ENCODE data around the gene ARHGEF1.
A peak's percentile ranks its signal among the peaks of the same experiment; 100 is the strongest.

Gene ARHGEF1, protein sequence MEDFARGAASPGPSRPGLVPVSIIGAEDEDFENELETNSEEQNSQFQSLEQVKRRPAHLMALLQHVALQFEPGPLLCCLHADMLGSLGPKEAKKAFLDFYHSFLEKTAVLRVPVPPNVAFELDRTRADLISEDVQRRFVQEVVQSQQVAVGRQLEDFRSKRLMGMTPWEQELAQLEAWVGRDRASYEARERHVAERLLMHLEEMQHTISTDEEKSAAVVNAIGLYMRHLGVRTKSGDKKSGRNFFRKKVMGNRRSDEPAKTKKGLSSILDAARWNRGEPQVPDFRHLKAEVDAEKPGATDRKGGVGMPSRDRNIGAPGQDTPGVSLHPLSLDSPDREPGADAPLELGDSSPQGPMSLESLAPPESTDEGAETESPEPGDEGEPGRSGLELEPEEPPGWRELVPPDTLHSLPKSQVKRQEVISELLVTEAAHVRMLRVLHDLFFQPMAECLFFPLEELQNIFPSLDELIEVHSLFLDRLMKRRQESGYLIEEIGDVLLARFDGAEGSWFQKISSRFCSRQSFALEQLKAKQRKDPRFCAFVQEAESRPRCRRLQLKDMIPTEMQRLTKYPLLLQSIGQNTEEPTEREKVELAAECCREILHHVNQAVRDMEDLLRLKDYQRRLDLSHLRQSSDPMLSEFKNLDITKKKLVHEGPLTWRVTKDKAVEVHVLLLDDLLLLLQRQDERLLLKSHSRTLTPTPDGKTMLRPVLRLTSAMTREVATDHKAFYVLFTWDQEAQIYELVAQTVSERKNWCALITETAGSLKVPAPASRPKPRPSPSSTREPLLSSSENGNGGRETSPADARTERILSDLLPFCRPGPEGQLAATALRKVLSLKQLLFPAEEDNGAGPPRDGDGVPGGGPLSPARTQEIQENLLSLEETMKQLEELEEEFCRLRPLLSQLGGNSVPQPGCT

DNA sequence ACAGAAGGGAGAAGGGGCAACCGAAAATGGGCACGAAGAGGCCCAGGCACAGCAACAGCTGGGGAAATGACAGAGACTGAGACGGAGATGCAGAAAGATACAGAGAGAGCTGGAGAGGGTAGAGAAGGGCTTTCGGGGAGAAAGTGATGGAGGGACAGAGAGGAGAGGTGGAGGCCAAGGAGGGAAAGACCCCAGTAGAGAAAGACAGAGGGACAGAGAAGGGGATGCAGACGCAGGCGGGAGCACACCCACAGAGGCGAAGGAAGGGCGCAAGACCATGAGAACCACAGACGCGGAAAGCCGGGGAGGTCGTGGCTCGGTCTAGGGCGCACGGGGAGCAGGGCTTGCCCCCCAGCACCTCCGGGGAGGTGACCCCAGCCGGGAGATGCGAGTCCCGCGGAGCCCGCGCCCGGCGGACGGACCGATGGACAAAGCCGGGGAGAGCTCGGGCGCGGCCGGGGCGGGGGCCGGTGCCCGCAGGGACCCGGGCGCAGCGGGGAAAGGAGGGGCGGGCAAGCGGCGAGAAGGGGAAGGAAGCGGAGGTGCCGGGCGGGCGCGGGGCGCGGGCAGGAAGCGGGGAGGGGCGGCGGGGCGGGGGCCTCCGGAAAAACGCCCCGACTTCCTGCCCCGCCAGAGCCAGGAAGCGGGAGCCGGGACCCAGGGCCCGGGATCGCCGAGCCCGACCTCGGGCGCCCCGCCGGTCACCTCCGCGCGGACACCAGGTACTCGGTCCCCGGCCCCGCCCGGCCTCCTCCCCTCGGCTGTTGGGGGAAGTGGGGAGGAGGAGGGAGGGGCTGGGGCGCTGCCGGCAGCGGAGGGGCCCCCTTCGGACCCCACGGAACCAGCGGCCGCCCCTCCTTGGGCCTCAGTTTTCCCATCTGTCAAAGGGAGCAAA, at the start of gene ARHGEF1:
TSS of gene ARHGEF1 (plus strand) at position 617 of the 895 bp plus-strand sequence. CDS start 4,899 bp downstream, outside the sequence.
- Histone ChIP-seq H3K4me3 (peak within 1 kb of the TSS; percentile 67 to 100 (median 81)), H3K27ac (peak within 1 kb of the TSS; percentile 87 to 100 (median 95))

DNA sequence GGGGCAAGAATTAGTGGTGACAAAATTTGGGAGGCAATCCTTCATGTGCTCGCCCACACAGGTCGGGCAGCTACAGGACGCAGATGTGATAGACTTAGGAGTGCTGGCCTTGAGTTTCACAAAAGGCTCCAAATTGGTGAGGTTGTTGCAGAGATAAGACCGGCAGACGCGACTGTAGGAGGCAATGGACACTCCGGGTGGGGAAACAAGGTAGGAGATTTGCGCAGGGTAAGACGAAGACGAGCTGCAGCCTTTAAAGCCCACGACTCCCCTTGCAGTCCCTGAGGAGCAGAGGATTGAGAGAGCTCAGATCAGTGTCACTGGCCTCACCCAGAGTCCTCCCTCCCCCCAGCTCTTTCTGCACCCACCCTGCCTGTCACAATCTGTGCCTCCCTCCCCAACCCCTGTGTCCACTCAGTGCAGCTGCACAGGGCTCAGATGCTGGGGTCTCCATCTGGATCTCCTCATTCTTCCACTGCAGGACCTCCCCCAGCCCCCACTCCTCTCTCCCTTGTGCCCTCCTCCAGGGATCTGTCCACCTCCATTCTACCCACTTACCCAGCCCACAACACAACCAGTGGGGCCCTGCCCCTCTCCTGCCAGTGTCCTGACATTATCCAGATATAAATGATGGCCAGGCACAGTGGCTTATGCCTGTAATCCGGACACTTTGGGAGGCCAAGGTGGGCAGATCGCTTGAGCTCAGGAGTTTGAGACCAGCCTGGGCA, 44.8 kb upstream of the ARHGEF1 start:
- H3K27ac ChIP-seq: no peak overlapping the region
- H3K4me3 ChIP-seq: no peak overlapping the region

DNA sequence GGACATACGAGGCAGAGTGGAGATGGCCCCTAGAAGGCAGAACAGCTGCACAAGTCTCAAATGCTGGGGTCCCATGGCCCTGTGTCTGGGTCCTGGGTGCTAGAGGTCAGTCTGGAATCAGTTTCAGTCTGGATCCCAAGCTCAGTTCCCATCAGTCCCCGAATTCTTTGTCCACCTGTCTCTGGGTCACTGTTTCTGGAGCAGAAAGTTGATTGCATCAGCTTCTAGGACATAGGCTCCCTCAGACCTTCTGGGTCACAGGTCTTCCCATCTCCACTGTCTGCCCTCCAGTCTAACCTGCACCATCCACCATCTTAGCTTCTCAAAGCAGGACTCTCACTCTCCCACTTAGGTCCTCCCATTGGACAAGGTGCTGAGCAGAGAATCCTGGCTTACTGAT, 43.8 kb upstream of the ARHGEF1 start:
- no peak overlapping the region for H3K27ac ChIP-seq
- H3K4me3 ChIP-seq: no peak overlapping the region

DNA sequence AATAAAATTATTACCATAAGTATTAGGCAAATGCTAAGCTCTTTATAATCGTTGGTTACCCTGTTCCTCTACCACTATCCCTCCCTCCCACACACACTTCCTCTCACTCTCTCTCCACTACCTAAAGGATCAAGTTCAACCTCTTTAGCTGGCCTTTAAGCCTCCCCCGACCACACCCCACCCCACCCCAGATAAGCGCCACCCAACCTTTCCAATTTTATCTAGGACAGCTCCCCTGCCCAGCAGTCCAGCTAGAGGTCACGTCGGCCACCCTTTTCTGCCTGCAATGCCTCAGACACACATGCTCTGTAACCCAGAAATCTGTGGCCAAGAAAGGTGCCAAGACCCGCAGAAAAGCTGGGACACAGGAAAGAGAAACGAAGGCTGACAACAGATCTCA, 39.6 kb upstream of the ARHGEF1 start:
- Histone ChIP-seq H3K27ac (no peak overlapping the region), H3K4me3 (no peak overlapping the region)

DNA sequence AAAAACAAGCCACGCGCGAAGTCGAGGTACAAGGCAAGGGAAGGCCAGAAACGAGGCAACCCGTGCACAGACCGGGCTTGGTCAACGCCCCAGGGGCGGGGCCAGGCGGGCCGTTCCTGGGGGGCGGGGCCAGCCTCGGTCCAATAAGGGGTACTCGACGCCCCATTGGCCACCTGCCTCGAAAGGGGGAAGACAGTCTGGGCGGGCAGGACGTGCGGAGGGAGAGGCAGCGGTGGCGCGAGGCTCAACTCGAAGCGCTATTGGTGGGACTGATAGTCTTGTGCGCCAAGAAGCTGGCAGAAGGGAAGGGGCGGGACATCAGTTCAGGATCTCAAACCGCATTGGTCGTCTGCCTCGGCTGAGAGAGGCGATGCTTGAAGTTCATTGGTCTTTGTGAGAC, 38.4 kb upstream of the ARHGEF1 start, which contains the start of gene LYPD4:
TSS of gene LYPD4 (minus strand) at position 83 of the 400 bp plus-strand sequence. CDS start 5,398 bp downstream, outside the sequence.
- no peak within 1 kb of the TSS for H3K27ac ChIP-seq
- no peak within 1 kb of the TSS for H3K4me3 ChIP-seq

DNA sequence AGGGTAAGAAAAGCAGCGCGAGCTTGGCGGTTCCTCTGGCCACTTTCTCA, 38.2 kb upstream of the ARHGEF1 start, which contains the start of gene DMRTC2:
TSS of gene DMRTC2 (plus strand) at position 42 of the 50 bp plus-strand sequence. CDS start 2,387 bp downstream, outside the sequence.
- H3K4me3 ChIP-seq: no peak within 1 kb of the TSS

DNA sequence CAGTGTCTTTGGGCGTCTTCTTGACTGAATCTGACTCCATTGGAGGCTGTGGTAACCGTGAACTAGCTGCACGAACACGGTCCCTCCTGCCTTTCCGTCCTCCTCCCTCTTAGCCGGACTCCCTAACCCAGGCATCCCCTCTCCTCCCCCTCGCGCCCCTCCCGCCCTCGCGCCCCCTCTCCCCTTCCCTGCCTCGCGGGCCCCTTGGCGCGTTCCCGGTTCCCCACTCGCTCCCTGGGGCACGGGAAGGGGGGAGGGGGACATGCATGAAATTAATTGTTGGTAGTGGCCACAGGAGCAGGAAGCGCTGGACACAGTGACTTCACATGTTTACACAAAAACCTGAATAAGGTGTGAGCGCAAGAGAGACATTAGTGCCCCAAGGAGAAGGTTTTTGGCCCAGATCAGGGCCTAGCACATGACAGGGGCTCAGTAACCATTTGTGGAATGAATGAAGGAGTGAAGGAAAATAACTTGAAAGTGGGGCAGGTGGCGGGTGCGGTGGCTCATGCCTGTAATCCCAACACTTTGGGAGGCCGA, 37.9 kb upstream of the ARHGEF1 start:
- Histone ChIP-seq H3K27ac (no peak overlapping the region), H3K4me3 (no peak overlapping the region)

More for the DNA sequence above, 38.2 kb upstream of the ARHGEF1 start, which contains the start of gene DMRTC2:
- H3K27ac ChIP-seq: no peak within 1 kb of the TSS

DNA sequence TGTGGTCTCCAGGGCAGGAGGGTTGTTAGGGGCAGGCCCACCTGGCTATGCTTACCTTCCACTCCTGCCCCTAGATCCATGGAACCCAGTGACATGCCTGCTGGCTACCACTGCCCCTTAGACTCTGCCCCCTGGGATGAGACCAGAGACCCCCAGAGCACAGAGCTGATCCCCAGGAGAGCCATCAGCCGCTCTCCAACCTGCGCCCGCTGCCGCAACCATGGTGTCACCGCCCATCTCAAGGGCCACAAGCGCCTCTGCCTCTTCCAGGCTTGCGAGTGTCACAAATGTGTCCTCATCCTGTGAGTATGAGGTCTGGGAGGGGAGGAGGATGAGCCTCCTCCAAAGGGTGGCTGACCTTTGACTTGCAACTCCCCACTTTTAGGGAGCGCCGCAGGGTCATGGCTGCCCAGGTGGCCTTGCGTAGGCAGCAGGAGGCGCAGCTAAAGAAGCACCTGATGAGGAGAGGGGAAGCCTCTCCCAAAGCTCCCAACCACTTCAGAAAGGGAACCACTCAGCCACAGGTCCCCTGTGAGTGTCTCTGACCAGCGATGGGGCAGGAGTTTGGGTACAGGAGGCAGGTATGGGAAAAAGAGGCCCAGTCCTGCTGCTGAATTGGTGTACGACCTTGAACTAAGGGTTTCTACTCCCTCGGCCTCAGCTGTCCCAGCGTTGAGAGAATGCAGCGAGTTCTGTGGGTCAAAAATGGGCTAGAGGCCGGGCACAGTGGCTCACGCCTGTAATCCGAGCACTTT, 35.5 kb upstream of the ARHGEF1 start:
- Histone ChIP-seq H3K4me3 (no peak overlapping the region), H3K27ac (no peak overlapping the region)

DNA sequence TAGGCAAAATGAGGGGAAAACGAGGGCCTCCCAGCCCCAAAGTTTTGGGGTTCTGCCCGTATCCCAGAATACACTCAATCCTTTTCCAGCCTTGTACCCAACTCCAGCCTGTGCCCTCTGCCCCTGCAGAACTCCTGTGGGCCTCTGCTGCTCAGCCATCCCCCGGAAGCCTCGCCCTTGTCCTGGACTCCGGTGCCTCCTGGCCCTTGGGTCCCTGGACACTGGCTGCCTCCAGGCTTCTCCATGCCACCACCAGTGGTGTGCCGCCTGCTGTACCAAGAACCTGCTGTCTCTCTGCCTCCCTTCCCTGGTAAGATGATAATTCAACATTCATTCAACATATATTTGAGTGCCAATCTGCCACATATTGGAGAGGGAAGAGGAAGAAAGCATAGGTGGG, 34.3 kb upstream of the ARHGEF1 start:
- H3K27ac ChIP-seq: no peak overlapping the region
- H3K4me3 ChIP-seq: no peak overlapping the region

DNA sequence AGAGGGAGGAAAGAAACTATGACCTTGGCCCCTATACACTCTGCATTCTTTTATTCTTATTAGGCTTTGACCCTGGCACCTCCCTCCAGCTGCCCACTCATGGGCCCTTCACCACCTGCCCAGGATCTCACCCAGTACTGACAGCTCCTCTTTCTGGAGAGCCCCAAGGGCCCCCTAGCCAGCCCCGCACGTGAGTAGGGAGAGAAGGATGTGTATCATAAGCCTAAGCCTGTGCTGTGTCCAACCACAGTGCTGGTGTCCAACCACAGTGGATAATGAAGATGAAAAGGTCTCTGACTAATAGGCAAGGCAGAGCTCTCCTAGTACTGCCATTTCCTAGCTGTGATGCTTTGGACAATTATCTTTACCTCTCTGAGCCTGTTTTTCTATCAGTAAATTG, 33.9 kb upstream of the ARHGEF1 start:
- H3K27ac ChIP-seq: no peak overlapping the region
- no peak overlapping the region for H3K4me3 ChIP-seq

DNA sequence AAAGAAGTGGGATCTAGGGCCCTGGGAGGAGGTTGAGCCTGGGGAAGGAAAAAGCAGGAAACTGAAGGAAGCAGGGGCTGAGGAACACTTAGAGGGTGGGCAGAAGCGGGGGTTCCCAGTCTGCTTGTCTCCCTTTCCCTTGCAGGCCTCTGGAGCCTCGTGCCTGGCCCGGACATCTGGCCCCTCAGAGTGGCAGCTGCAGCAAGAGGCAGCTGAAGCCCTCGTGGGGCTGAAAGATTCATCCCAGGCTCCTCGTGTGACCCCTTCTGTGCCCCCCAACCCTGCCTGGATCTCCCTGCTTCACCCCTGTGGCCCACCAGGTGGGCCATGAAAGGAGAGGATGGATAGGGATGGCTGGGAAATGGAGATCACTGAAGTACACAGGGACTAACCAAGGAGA, 32.6 kb upstream of the ARHGEF1 start:
- H3K4me3 ChIP-seq: no peak overlapping the region
- no peak overlapping the region for H3K27ac ChIP-seq

DNA sequence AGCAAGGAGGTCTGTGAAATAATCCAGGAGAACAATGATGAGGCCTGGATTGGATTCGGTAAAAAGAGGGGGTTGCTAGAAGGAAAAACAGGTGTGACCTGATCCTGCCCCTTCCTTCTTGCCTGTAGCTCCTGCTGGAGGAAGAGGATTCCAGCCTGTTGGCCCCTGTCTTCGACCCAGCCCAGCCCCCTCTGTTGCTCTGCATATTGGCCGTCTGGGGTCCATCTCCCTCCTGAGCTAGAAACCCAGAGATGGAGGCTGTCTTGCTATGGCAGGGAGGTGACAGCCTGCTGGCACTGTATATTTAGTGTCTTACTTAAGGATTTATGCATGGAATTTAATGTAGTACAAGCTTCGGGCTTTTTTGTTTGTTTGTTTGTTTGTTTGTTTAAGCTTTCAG, 31.5 kb upstream of the ARHGEF1 start:
- Histone ChIP-seq H3K27ac (no peak overlapping the region), H3K4me3 (no peak overlapping the region)

DNA sequence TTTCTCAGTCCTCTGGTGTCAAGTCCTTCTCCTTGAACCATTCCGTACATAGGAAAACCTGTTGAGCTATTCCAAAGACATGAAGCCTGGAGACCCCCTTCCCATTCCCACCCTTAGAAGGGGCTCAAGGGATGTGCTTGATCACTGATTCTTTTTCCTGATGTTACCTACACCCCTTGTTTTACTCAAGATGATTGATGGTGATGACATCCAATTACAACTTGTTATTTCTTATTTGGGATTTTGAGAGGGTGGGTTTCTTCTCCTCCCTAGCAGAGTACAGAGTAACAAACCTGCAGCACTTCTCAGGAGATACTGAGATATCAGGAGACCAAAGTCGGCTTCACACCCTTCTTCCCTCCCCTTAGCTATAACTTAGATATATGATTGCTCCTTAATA, 29.6 kb upstream of the ARHGEF1 start:
- Histone ChIP-seq H3K27ac (no peak overlapping the region), H3K4me3 (no peak overlapping the region)

DNA sequence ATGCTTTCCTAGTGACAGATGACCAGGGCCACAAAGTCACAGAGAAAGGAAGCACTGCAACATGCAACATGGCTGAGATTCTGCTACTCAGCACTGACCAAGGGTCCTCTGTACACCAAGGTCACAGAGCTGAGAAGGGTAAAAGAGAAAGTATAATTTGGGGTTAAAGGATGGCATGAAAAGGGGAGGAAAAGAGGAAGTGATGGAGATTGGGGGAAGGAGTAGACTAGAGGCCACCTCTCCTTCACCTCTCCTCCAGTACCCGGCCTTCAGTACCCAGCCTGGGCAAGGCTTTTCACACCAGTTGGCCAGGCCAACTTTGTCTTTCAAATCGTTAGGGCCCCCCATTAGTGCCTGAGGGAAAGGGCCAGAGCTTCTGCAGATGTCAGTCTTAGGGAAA, 29.2 kb upstream of the ARHGEF1 start:
- no peak overlapping the region for H3K27ac ChIP-seq
- no peak overlapping the region for H3K4me3 ChIP-seq

DNA sequence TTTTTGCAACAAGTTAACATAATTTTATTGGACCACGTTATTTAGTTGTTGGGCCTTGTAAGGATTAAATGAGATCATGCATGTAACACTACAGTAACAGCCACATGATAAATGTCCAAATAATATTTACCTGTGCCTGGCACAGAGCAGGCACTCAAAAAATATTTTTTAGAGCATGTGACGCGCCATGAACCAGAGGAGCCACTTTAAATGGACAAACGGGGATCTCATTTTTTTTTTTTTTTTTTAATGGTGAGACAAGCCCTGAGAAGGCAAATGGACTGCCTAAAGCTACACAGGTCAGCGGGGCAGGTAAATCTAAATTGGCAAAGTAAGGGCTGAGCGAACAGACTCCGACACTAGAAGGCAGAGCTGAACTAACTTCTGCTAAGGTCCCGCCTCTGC, 23.8 kb upstream of the ARHGEF1 start:
- Histone ChIP-seq H3K4me3 (peak overlapping the region in 3 of 7 experiments; percentile 0 to 95 (median 60)), H3K27ac (peak overlapping the region in 13 of 21 experiments; percentile 19 to 100 (median 97))

DNA sequence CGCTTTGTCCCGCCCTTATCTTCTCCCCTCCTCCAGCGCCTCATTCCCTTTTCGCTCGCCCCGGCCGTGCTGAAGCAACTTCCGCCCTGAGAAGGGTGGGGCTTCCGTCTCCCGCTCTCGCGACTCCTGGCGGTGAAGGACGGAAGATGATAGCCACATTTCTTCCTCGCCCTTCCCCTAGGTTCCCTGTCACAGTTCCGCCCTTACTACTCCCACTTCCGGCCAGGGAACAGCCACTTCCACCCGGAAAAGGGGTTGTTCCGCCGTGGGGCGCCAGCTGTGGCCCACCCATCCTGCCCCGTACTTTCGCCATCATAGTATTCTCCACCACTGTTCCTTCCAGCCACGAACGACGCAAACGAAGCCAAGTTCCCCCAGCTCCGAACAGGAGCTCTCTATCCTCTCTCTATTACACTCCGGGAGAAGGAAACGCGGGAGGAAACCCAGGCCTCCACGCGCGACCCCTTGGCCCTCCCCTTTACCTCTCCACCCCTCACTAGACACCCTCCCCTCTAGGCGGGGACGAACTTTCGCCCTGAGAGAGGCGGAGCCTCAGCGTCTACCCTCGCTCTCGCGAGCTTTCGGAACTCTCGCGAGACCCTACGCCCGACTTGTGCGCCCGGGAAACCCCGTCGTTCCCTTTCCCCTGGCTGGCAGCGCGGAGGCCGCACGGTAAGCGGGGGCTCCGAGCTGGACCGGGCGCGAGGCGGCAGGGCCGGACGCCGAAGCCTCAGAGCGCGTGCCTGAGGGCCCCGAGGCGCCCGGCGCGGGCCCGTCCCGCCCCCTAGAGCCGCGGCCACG, 23.2 kb upstream of the ARHGEF1 start, which contains the start of gene RPS19:
TSS of gene RPS19 (plus strand) at position 638 of the 801 bp plus-strand sequence. CDS start 520 bp downstream, outside the sequence.
- peak within 1 kb of the TSS; percentile 85 to 100 (median 98) for H3K27ac ChIP-seq
- H3K4me3 ChIP-seq: peak within 1 kb of the TSS; percentile 54 to 95 (median 75)

DNA sequence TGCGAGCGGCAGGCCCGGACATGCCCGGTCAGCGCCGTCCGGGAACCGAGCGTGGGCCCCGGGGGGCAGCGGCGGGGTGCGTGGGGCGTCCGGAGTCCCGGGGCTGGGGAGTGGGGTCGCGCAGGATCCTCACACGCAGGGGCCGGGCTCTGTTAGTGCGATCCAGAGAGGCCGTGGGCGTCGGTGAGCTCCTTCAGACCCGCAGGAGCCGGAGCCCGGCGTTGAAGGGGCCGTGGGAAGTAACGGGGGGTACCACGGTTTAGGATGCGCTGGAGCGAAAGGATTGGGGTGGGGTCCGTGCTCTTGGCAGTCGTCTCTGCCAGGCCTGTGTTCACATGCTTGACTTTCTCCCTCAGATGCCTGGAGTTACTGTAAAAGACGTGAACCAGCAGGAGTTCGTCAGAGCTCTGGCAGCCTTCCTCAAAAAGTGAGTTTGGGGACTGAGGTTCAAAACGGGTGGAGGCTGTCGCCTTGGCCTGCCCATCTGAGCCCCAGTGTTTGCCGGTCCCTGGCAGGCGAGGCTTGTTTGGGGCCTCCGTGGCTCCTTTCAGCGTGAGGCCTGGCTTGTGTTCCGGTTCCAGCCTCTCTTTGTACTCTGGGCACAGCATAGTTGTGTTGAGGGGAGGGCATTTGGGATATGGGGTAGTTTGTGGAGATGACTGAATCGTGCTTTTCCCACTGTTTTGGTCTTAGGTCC, 22.4 kb upstream of the ARHGEF1 start:
- peak overlapping the region; percentile 54 to 95 (median 75) for H3K4me3 ChIP-seq
- peak overlapping the region; percentile 85 to 100 (median 98) for H3K27ac ChIP-seq
